ENCODE data around the gene TRIOBP.

TRIOBP gene

GRCh38 chr22:37665487-37665886 is 31.4 kb upstream of the TRIOBP start:
- no peak for FAIRE-seq
- DNase-seq (ENCODE audit: insufficient read length, low spot score), result no peak

- no peak for DNase-seq (ENCODE audit: insufficient read length, low spot score)
- FAIRE-seq, result no peak
These were observed 27.3 kb upstream of the TRIOBP start for GRCh38 chr22:37669586-37669985.

- FAIRE-seq, result no peak
- DNase-seq (ENCODE audit: insufficient read length, low spot score), result no peak
These were observed 24.5 kb upstream of the TRIOBP start for GRCh38 chr22:37672206-37672919.

GRCh38 chr22:37672920-37673455 is 23.9 kb upstream of the TRIOBP start:
- FAIRE-seq (no peak), DNase-seq (ENCODE audit: insufficient read length, low spot score) (no peak)

GRCh38 chr22:37674248-37674647 is 22.6 kb upstream of the TRIOBP start:
- DNase-seq (ENCODE audit: insufficient read length, low spot score) (no peak), FAIRE-seq (no peak)

- FAIRE-seq (no peak), DNase-seq (ENCODE audit: insufficient read length, low spot score) (peak; percentile 84)
These were observed 21.6 kb upstream of the TRIOBP start, which contains the start of gene LGALS1 for GRCh38 chr22:37674951-37675929. Gene LGALS1 (plus strand): TSS chr22:37675636. CDS start chr22:37675703, 67 bp downstream.

GRCh38 chr22:37675930-37676735 is 20.7 kb upstream of the TRIOBP start:
- no peak for DNase-seq (ENCODE audit: insufficient read length, low spot score)
- FAIRE-seq, result no peak

GRCh38 chr22:37676736-37677492 is 19.9 kb upstream of the TRIOBP start:
- DNase-seq (ENCODE audit: insufficient read length, low spot score), result peak; percentile 67
- no peak for FAIRE-seq

GRCh38 chr22:37677493-37677974 is 19.3 kb upstream of the TRIOBP start:
- FAIRE-seq (no peak), DNase-seq (ENCODE audit: insufficient read length, low spot score) (no peak)

GRCh38 chr22:37678372-37678771 is 18.5 kb upstream of the TRIOBP start:
- no peak for FAIRE-seq
- DNase-seq (ENCODE audit: insufficient read length, low spot score), result no peak

- DNase-seq (ENCODE audit: insufficient read length, low spot score), result no peak
- no peak for FAIRE-seq
These were observed 17.2 kb upstream of the TRIOBP start for GRCh38 chr22:37679670-37680069.

- FAIRE-seq (no peak), DNase-seq (ENCODE audit: insufficient read length, low spot score) (no peak)
These were observed 16.5 kb upstream of the TRIOBP start for GRCh38 chr22:37680191-37680851.

GRCh38 chr22:37681001-37681424 is 15.8 kb upstream of the TRIOBP start:
- DNase-seq (ENCODE audit: insufficient read length, low spot score) (no peak), FAIRE-seq (no peak)

- FAIRE-seq, result no peak
- peak; percentile 55 for DNase-seq (ENCODE audit: insufficient read length, low spot score)
These were observed 15.2 kb upstream of the TRIOBP start for GRCh38 chr22:37681556-37682049.

- FAIRE-seq, result no peak
These were observed 11.8 kb upstream of the TRIOBP start for GRCh38 chr22:37684803-37685615.

GRCh38 chr22:37686002-37686982 is 10.6 kb upstream of the TRIOBP start, which contains the start of gene NOL12:
Gene NOL12 (plus strand): TSS chr22:37686343. CDS start chr22:37686393, 50 bp downstream.
- peak; percentile 61 for DNase-seq (ENCODE audit: insufficient read length, low spot score)
- FAIRE-seq, result peak; percentile 77

More at GRCh38 chr22:37684803-37685615, 11.8 kb upstream of the TRIOBP start:
- no peak for DNase-seq (ENCODE audit: insufficient read length, low spot score)

GRCh38 chr22:37690407-37690806 is 6.4 kb upstream of the TRIOBP start:
- FAIRE-seq (no peak), DNase-seq (ENCODE audit: insufficient read length, low spot score) (no peak)
